MCF 10A (cell line): Measurements from ENCODE around the gene GRIP1. TPM values are rescaled to one million over a fixed set of nuclear protein-coding genes. Genes with fewer than 3 reads are reported as not detected.

Source experiments
- BruUV-seq: library from RNA; stranded (reverse); fragments of 400-500 nt; replicated peaks from 2 replicates; lab custom pipeline; 2021; lab: Mats Ljungman, UMichigan
- CTCF ChIA-PET: fragments of 300-600 bp; sonication (Branson Sonifier 250); formaldehyde crosslinking; extraction: SDS; loops from one replicate; lab custom pipeline; 2021; ENCODE audit warnings: antibody characterized with exemption, inconsistent platforms; lab: Yijun Ruan, JAX
- POLR2A ChIA-PET: fragments of 300-600, 350-650 bp; sonication (Branson Sonifier 250); formaldehyde crosslinking; extraction: SDS; loops from one replicate; lab custom pipeline; 2020; ENCODE audit warnings: antibody characterized with exemption, inconsistent platforms; lab: Yijun Ruan, JAX
- DNase-seq: peaks from one replicate; pipeline ENCODE4 v3.0.0-alpha.2; 2018; ENCODE audit not compliant: unreplicated experiment
- H3K27ac Mint-ChIP-seq: one replicate; pipeline ENCODE4 v1.8.0; 2022; ENCODE audit warnings: mild to moderate bottlenecking, low read depth, mixed read lengths; ENCODE audit not compliant: unreplicated experiment
- H3K27me3 Mint-ChIP-seq: one replicate; pipeline ENCODE4 v1.8.0; 2022; ENCODE audit warnings: mixed read lengths; ENCODE audit not compliant: insufficient read depth, unreplicated experiment
- H3K36me3 Mint-ChIP-seq: one replicate; pipeline ENCODE4 v1.8.0; 2022; ENCODE audit warnings: mild to moderate bottlenecking, moderate library complexity, mixed read lengths; ENCODE audit not compliant: insufficient read depth, unreplicated experiment
- H3K4me1 Mint-ChIP-seq: one replicate; pipeline ENCODE4 v1.8.0; 2022; ENCODE audit warnings: mixed read lengths; ENCODE audit not compliant: insufficient read depth, unreplicated experiment
- H3K4me3 Mint-ChIP-seq: one replicate; pipeline ENCODE4 v1.8.0; 2022; ENCODE audit warnings: mild to moderate bottlenecking, moderate library complexity, mixed read lengths; ENCODE audit not compliant: unreplicated experiment
- H3K9me3 Mint-ChIP-seq: one replicate; pipeline ENCODE4 v1.8.0; 2022; ENCODE audit warnings: mixed read lengths; ENCODE audit not compliant: unreplicated experiment
- CTCF ChIP-seq: fragments of 200-600 bp; IDR thresholded peaks from one replicate; pipeline ENCODE4 v1.8.0; 2022; ENCODE audit warnings: antibody characterized with exemption, mild to moderate bottlenecking; ENCODE audit not compliant: unreplicated experiment
- intact Hi-C: fragments of 100-400 bp; cut with micrococcal nuclease; formaldehyde crosslinking; loops from 2 replicates; pipeline ENCODE4 v1.14.1; 2022
- total RNA-seq: library from RNA; stranded (reverse); gene quantifications from 2 replicates; pipeline ENCODE4 v1.2.3, GENCODE V29; 2022

The GRIP1 gene
- total RNA-seq, 1 experiment from 2014 or later = 8.2 TPM

- TF ChIP-seq CTCF = no peak
- H3K9me3 Mint-ChIP-seq = no peaks in the 10 kb centered on the region
- intact Hi-C loops = no loop called here
- no peak overlapping the region for H3K27ac Mint-ChIP-seq
- ChIA-PET CTCF (interaction anchor here (0.7 to 1.0 kb wide), 3 partner anchors 13 to 32 kb away, joined by 3 to 4 read pairs (median 3); no protein-coding TSS in a partner anchor), POLR2A (interaction anchor here (0.9 to 1.2 kb wide), 4 partner anchors 10 to 28 kb away, joined by 3 to 4 read pairs (median 3); partner anchors contain the start of gene HELB)
- peaks cover 11% of the 10 kb centered on the region for H3K36me3 Mint-ChIP-seq
- H3K27me3 Mint-ChIP-seq = no peaks in the 10 kb centered on the region
- no TSS peak for BruUV-seq
- H3K4me3 Mint-ChIP-seq = no peak overlapping the region
- peak; percentile 56 for DNase-seq
- no peaks in the 10 kb centered on the region for H3K4me1 Mint-ChIP-seq
Measured at GRCh38 chr12:66329941-66330340, 348.9 kb downstream of the GRIP1 start.

- no peaks in the 10 kb centered on the region for H3K27me3 Mint-ChIP-seq
- H3K36me3 Mint-ChIP-seq = peaks cover 12% of the 10 kb centered on the region
- H3K27ac Mint-ChIP-seq = no peak overlapping the region
- no peaks in the 10 kb centered on the region for H3K9me3 Mint-ChIP-seq
- no peak overlapping the region for H3K4me3 Mint-ChIP-seq
- H3K4me1 Mint-ChIP-seq = peaks cover 5% of the 10 kb centered on the region
- intact Hi-C loops = no loop called here
- no TSS peak for BruUV-seq
- CTCF ChIA-PET = interaction anchor here (0.7 kb wide), 1 partner anchor 12 kb away, joined by 3 read pairs; no protein-coding TSS in a partner anchor
- POLR2A ChIA-PET = no interaction called here
- no peak for DNase-seq
- TF ChIP-seq CTCF = no peak
Measured at GRCh38 chr12:66323017-66323416, 355.9 kb downstream of the GRIP1 start.

GRCh38 chr12:66321435-66321834 lies 357.4 kb downstream of the GRIP1 start:
- intact Hi-C loops = no loop called here
- Mint-ChIP-seq H3K27me3 (no peaks in the 10 kb centered on the region), H3K27ac (no peak overlapping the region), H3K4me3 (no peak overlapping the region), H3K9me3 (no peaks in the 10 kb centered on the region), H3K36me3 (peaks cover 12% of the 10 kb centered on the region), H3K4me1 (peaks cover 5% of the 10 kb centered on the region)
- ChIA-PET POLR2A (no interaction called here), CTCF (interaction anchor here (0.6 kb wide), 1 partner anchor 868 kb away, joined by 4 read pairs; no protein-coding TSS in a partner anchor)
- BruUV-seq = no TSS peak
- TF ChIP-seq CTCF = no peak
- no peak for DNase-seq

GRCh38 chr12:66320996-66321395 lies 357.9 kb downstream of the GRIP1 start:
- no peak overlapping the region for H3K27ac Mint-ChIP-seq
- CTCF ChIA-PET = no interaction called here
- no peak for TF ChIP-seq CTCF
- DNase-seq = no peak
- BruUV-seq = no TSS peak
- H3K27me3 Mint-ChIP-seq = no peaks in the 10 kb centered on the region
- H3K9me3 Mint-ChIP-seq = no peaks in the 10 kb centered on the region
- no peak overlapping the region for H3K4me3 Mint-ChIP-seq
- POLR2A ChIA-PET = no interaction called here
- intact Hi-C loops = no loop called here
- peaks cover 5% of the 10 kb centered on the region for H3K4me1 Mint-ChIP-seq
- H3K36me3 Mint-ChIP-seq = peaks cover 12% of the 10 kb centered on the region
